Dermis blood vessel endothelial cell (primary cell): ENCODE results near the gene ZNF532. TPM values are rescaled to one million over a fixed set of nuclear protein-coding genes. Genes with fewer than 3 reads are reported as not detected.
A peak's percentile ranks its signal among the peaks of the same experiment; 100 is the strongest.
"Not testable (repeated sequence)": the region's sequence is repeated elsewhere in the genome, so short reads cannot be mapped to it uniquely, and the experiment has no call there.

Source experiments
- DNase-seq: peaks from one replicate; pipeline ENCODE4 v3.0.0; 2010
- total RNA-seq: library from RNA; depleted of rRNA; stranded (reverse); fragments of >200 nt; gene quantifications from 2 replicates; pipeline ENCODE4 v1.2.3, GENCODE V29; 2014

ZNF532 gene
- total RNA-seq, 1 donor from 2014 or later, result 57.2 TPM

- no peak for DNase-seq
Observed at GRCh38 chr18:58902961-58903360, 38.3 kb downstream of the ZNF532 start.

- no peak for DNase-seq
Observed at GRCh38 chr18:58903533-58903932, 38.9 kb downstream of the ZNF532 start.

GRCh38 chr18:58905777-58906428, 41.2 kb downstream of the ZNF532 start:
- no peak for DNase-seq

- peak; percentile 34 for DNase-seq
Observed at GRCh38 chr18:58908006-58908405, 43.3 kb downstream of the ZNF532 start.

- no peak for DNase-seq
Observed at GRCh38 chr18:58909521-58909920, 44.8 kb downstream of the ZNF532 start.

- no peak for DNase-seq
Observed at GRCh38 chr18:58911241-58911640, 46.6 kb downstream of the ZNF532 start.

- peak; percentile 60 for DNase-seq
Observed at GRCh38 chr18:58911766-58912165, 47.1 kb downstream of the ZNF532 start.

GRCh38 chr18:58915006-58915799, 50.5 kb downstream of the ZNF532 start:
- peak; percentile 16 for DNase-seq

GRCh38 chr18:58915995-58916394, 51.3 kb downstream of the ZNF532 start:
- no peak for DNase-seq

- DNase-seq, result not testable (repeated sequence)
Observed at GRCh38 chr18:58919934-58920333, 55.3 kb downstream of the ZNF532 start.

GRCh38 chr18:58922995-58923394, 58.3 kb downstream of the ZNF532 start:
- no peak for DNase-seq

- no peak for DNase-seq
Observed at GRCh38 chr18:58924473-58924872, 59.8 kb downstream of the ZNF532 start.

- DNase-seq, result no peak
Observed at GRCh38 chr18:58927659-58928058, 63.0 kb downstream of the ZNF532 start.

GRCh38 chr18:58928386-58928785, 63.7 kb downstream of the ZNF532 start:
- DNase-seq, result no peak

GRCh38 chr18:58929206-58929605, 64.5 kb downstream of the ZNF532 start:
- DNase-seq, result no peak

GRCh38 chr18:58934356-58934755, 69.7 kb downstream of the ZNF532 start:
- no peak for DNase-seq

- no peak for DNase-seq
Observed at GRCh38 chr18:58934933-58935577, 70.4 kb downstream of the ZNF532 start.

- peak; percentile 90 for DNase-seq
Observed at GRCh38 chr18:58937071-58937886, 72.6 kb downstream of the ZNF532 start.

- DNase-seq, result no peak
Observed at GRCh38 chr18:58937887-58938267, 73.2 kb downstream of the ZNF532 start.

GRCh38 chr18:58941426-58942099, 76.9 kb downstream of the ZNF532 start:
- no peak for DNase-seq

GRCh38 chr18:58943896-58944295, 79.2 kb downstream of the ZNF532 start:
- no peak for DNase-seq

GRCh38 chr18:58947136-58947732, 82.6 kb downstream of the ZNF532 start:
- no peak for DNase-seq
